Stimulated activated CD8-positive, alpha-beta memory T cell treated with anti-CD3 and anti-CD28 coated beads, Interleukin-7, amount 100 ng/mL, for 24 hours (primary cell): ENCODE measurements around the gene NTS.

Experiments used
- DNase-seq: peaks from one replicate; pipeline ENCODE4 v3.0.0-alpha.2; 2020; ENCODE audit warnings: low read depth

The NTS gene

DNA sequence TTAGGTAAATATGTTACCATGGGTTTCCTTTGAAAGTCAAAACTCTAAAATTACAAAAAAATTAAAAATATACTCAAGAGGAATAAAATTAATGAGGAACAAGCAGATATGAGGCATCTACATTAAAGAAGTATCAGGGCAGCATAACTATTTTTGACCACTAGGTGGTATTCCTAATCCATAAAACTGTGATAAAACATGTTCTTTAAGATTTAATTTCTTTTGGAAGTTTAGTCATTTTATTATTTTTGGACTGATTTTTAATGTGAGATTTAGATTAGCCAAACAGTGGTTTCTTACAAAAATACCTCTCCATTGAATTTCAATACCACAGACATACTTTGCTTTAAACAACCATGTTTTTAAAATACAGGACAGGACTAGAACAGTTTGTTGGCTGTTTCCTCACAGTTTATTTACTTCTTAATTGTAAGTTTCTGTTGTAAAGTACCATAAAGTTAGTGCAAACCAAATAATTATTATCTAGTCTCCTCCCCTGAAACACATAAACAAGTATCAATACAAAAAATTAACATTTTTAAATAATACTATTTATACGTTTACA, 49.8 kb downstream of the NTS start:
- no peak for DNase-seq

- no peak for DNase-seq
These were observed 53.1 kb downstream of the NTS start for GRCh38 chr12:85927166-85927565.
